OCI-LY3 (cell line): ENCODE results near the gene RIPK4.

Experiments used
- CTCF ChIP-seq: fragments of 200-600, 300-600 bp; sonication (generic); IDR thresholded peaks from 2 replicates; pipeline ENCODE4 v1.5.1; 2014; ENCODE audit warnings: antibody characterized with exemption, low read length, low read depth
- EZH2phosphoT487 ChIP-seq: fragments of 200-600 bp; shearing (Covaris generic); IDR thresholded peaks from 2 replicates; pipeline ENCODE4 v1.6.1; 2018; ENCODE audit warnings: antibody characterized with exemption, mixed run types, low read depth

DNA sequence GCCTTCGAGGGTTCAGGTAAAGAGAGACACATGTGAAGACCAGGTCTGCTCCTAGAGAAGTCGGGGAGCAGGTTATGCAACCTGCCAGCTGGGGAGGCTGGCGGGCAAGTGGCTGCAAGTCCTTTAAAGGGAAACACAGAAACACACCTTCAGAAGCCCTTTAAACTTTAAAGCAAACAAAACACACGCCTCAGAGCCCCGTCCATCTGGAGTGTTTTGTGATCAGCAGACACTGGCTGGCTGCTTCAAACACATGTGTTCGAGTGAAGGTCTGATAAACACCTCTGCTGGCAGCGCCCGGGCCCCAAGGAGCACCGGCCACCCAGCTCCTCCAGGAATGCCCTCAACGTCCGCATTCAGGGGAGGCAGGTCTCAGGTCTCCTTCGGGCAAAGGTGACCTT is 15.2 kb downstream of the RIPK4 start:
- TF ChIP-seq CTCF (no peak), EZH2phosphoT487 (no peak)
